Fibroblast of gingiva (primary cell): ENCODE results near the gene SPTY2D1.
"Not testable (repeated sequence)": the region's sequence is repeated elsewhere in the genome, so short reads cannot be mapped to it uniquely, and the experiment has no call there.

Experiments
- DNase-seq: peaks from one replicate; pipeline ENCODE4 v3.0.0-alpha.2; 2011; ENCODE audit warnings: low read depth

SPTY2D1 gene

GRCh38 chr11:18634140-18635032, at the start of gene SPTY2D1:
Gene SPTY2D1, minus strand, starts transcription at chr11:18634342. Its CDS starts 85 bp downstream, at chr11:18634257.
- peak; percentile 99 for DNase-seq

GRCh38 chr11:18682466-18682865, 48.3 kb upstream of the SPTY2D1 start:
- DNase-seq, result no peak

GRCh38 chr11:18681949-18682348, 47.8 kb upstream of the SPTY2D1 start:
- not testable (repeated sequence) for DNase-seq

GRCh38 chr11:18677560-18677959, 43.4 kb upstream of the SPTY2D1 start:
- no peak for DNase-seq

GRCh38 chr11:18676803-18677202, 42.7 kb upstream of the SPTY2D1 start:
- no peak for DNase-seq

GRCh38 chr11:18672209-18672608, 38.1 kb upstream of the SPTY2D1 start:
- DNase-seq, result not testable (repeated sequence)

GRCh38 chr11:18671246-18671645, 37.1 kb upstream of the SPTY2D1 start:
- no peak for DNase-seq

GRCh38 chr11:18669711-18670110, 35.6 kb upstream of the SPTY2D1 start:
- DNase-seq, result no peak

- DNase-seq, result no peak
Measured at GRCh38 chr11:18669219-18669596, 35.1 kb upstream of the SPTY2D1 start.

GRCh38 chr11:18668131-18668530, 34.0 kb upstream of the SPTY2D1 start:
- DNase-seq, result no peak

- DNase-seq, result not testable (repeated sequence)
Measured at GRCh38 chr11:18665353-18665872, 31.3 kb upstream of the SPTY2D1 start.

- no peak for DNase-seq
Measured at GRCh38 chr11:18657673-18658072, 23.5 kb upstream of the SPTY2D1 start.

GRCh38 chr11:18650859-18651557, 16.9 kb upstream of the SPTY2D1 start:
- DNase-seq, result peak; percentile 45

GRCh38 chr11:18650353-18650752, 16.2 kb upstream of the SPTY2D1 start:
- no peak for DNase-seq

- not testable (repeated sequence) for DNase-seq
Measured at GRCh38 chr11:18643034-18643433, 8.9 kb upstream of the SPTY2D1 start.

GRCh38 chr11:18641677-18642076, 7.5 kb upstream of the SPTY2D1 start:
- DNase-seq, result no peak

GRCh38 chr11:18633256-18634139, 644 bp downstream of the SPTY2D1 start:
- DNase-seq, result peak; percentile 72

- no peak for DNase-seq
Measured at GRCh38 chr11:18632841-18633240, 1.3 kb downstream of the SPTY2D1 start.

- DNase-seq, result no peak
Measured at GRCh38 chr11:18624161-18624560, 10.0 kb downstream of the SPTY2D1 start.

GRCh38 chr11:18623707-18624106, 10.4 kb downstream of the SPTY2D1 start:
- DNase-seq, result no peak

- peak; percentile 23 for DNase-seq
Measured at GRCh38 chr11:18618342-18619025, 15.7 kb downstream of the SPTY2D1 start.
